Suprapubic skin (tissue), 4 donors: ENCODE data around the gene TOM1L2. TPM values are rescaled to one million over a fixed set of nuclear protein-coding genes. Genes with fewer than 3 reads are reported as not detected.
"Not testable (repeated sequence)": the region's sequence is repeated elsewhere in the genome, so short reads cannot be mapped to it uniquely, and the experiment has no call there.

Experiments used
- DNase-seq, 2 donors: peaks; one replicate each; pipeline ENCODE4 v3.0.0-alpha.2; 2019; ENCODE audit warnings: low spot score in 2 of 2
- H3K27ac ChIP-seq: fragments of 200-600 bp; sonication (generic); one replicate; pipeline ENCODE4 v1.5.1; 2019
- H3K27me3 ChIP-seq: fragments of 200-600 bp; sonication (generic); one replicate; pipeline ENCODE4 v1.5.1; 2019
- H3K36me3 ChIP-seq: fragments of 200-600 bp; sonication (generic); one replicate; pipeline ENCODE4 v1.5.1; 2019
- H3K4me1 ChIP-seq: fragments of 200-600 bp; sonication (generic); one replicate; pipeline ENCODE4 v1.5.1; 2019
- H3K4me3 ChIP-seq: fragments of 200-600 bp; sonication (generic); one replicate; pipeline ENCODE4 v1.5.1; 2019; ENCODE audit warnings: mild to moderate bottlenecking
- H3K9me3 ChIP-seq: fragments of 200-600 bp; sonication (generic); one replicate; pipeline ENCODE4 v1.5.1; 2019
- EP300 ChIP-seq: sonication (generic); formaldehyde crosslinking; IDR thresholded peaks from one replicate; pipeline ENCODE4 v1.6.1; 2017; ENCODE audit warnings: antibody characterized with exemption
- POLR2A ChIP-seq, 2 donors: fragments of 450-650 bp; IDR thresholded peaks; one replicate each; pipeline ENCODE4 v1.6.1; 2017; ENCODE audit warnings: antibody characterized with exemption in 2 of 2, mild to moderate bottlenecking in 2 of 2, moderate library complexity in 2 of 2
- POLR2AphosphoS5 ChIP-seq, 3 donors: sonication (generic); formaldehyde crosslinking; IDR thresholded peaks; one replicate each; pipeline ENCODE4 v1.6.1; 2017; ENCODE audit warnings: antibody characterized with exemption in 3 of 3
- WGBS: methylation state at CpG from one replicate; pipeline ENCODE4 v1.1.5; 2018; 5-methylcytosine and 5-hydroxymethylcytosine counted together
- total RNA-seq, 4 donors: library from RNA; depleted of rRNA; stranded (reverse); fragments of >200 nt; gene quantifications; one replicate each; pipeline ENCODE4 v1.1.0, GENCODE V29; 2016
- TF ChIP-seq, protein P1 (sequence below), 2 donors: fragments of 200-600 bp in 1 of 2; fragments of 450-650 bp in 1 of 2; sonication (generic) in 1 of 2; IDR thresholded peaks; one replicate each; pipeline ENCODE4 v1.5.1; 2016 to 2019; ENCODE audit warnings: antibody characterized with exemption in 2 of 2, mild to moderate bottlenecking in 1 of 2, moderate library complexity in 1 of 2

The TOM1L2 gene
- total RNA-seq, 4 donors from 2014 or later = 128 to 259 (median 162) TPM

DNA sequence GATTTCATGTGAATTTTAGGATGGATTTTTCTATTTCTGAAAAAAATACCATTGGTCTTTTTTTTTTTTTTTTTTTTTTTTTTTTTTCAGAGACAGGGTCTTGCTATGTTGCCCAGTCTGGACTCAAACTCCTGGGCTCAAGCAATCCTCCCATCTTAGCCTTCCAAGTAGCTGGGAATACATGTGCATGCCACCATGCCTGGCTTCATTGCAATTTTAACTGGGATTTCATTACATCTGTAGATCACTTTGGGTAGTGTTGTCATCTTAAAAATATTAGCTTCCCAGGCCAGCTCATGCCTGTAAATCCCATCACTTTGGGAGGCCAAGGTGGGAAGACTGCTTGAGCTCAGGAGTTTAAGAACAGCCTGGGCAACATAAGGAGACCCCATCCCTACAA is 54.8 kb downstream of the TOM1L2 start:
- DNase-seq = no peak
- H3K4me3 ChIP-seq = no peak overlapping the region
- H3K27me3 ChIP-seq = no peaks in the 10 kb centered on the region
- no peaks in the 10 kb centered on the region for H3K36me3 ChIP-seq
- H3K27ac ChIP-seq = no peak overlapping the region
- TF ChIP-seq, protein P1, sequence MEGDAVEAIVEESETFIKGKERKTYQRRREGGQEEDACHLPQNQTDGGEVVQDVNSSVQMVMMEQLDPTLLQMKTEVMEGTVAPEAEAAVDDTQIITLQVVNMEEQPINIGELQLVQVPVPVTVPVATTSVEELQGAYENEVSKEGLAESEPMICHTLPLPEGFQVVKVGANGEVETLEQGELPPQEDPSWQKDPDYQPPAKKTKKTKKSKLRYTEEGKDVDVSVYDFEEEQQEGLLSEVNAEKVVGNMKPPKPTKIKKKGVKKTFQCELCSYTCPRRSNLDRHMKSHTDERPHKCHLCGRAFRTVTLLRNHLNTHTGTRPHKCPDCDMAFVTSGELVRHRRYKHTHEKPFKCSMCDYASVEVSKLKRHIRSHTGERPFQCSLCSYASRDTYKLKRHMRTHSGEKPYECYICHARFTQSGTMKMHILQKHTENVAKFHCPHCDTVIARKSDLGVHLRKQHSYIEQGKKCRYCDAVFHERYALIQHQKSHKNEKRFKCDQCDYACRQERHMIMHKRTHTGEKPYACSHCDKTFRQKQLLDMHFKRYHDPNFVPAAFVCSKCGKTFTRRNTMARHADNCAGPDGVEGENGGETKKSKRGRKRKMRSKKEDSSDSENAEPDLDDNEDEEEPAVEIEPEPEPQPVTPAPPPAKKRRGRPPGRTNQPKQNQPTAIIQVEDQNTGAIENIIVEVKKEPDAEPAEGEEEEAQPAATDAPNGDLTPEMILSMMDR (IDR thresholded peaks at IDR 0.05) = no peak
- TF ChIP-seq POLR2A (IDR thresholded peaks at IDR 0.05) = no peak
- no peak for TF ChIP-seq POLR2AphosphoS5 (IDR thresholded peaks at IDR 0.05)
- no peak for TF ChIP-seq EP300
- peaks cover 64% of the 10 kb centered on the region for H3K4me1 ChIP-seq
- no peaks in the 10 kb centered on the region for H3K9me3 ChIP-seq

DNA sequence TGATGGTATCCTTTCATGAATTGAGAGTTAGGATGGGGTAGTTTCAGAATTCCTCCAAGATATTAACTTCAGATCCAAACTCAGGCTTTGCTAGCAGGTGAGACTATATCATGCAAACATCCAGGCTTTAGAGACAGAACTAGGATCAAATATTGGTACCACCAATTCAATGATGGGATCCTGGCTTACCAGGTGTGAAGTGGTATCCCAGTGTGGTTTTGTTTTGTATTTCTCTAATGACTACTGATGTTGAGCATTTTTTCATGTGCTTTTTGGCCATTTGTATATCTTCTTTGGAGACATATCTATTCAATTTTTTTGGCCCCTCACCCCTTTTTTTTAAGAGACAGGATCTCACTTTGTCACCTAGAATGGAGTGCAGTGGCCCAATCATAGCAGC is 57.0 kb downstream of the TOM1L2 start:
- peak overlapping the region; percentile 73 for H3K27ac ChIP-seq
- peaks cover 50% of the 10 kb centered on the region for H3K4me1 ChIP-seq
- H3K27me3 ChIP-seq = no peaks in the 10 kb centered on the region
- H3K36me3 ChIP-seq = no peaks in the 10 kb centered on the region
- TF ChIP-seq EP300 = no peak
- TF ChIP-seq, protein P1 (IDR thresholded peaks at IDR 0.05) = no peak
- no peak for TF ChIP-seq POLR2A (IDR thresholded peaks at IDR 0.05)
- TF ChIP-seq POLR2AphosphoS5 (IDR thresholded peaks at IDR 0.05) = no peak
- DNase-seq = no peak
- no peak overlapping the region for H3K4me3 ChIP-seq
- no peaks in the 10 kb centered on the region for H3K9me3 ChIP-seq

DNA sequence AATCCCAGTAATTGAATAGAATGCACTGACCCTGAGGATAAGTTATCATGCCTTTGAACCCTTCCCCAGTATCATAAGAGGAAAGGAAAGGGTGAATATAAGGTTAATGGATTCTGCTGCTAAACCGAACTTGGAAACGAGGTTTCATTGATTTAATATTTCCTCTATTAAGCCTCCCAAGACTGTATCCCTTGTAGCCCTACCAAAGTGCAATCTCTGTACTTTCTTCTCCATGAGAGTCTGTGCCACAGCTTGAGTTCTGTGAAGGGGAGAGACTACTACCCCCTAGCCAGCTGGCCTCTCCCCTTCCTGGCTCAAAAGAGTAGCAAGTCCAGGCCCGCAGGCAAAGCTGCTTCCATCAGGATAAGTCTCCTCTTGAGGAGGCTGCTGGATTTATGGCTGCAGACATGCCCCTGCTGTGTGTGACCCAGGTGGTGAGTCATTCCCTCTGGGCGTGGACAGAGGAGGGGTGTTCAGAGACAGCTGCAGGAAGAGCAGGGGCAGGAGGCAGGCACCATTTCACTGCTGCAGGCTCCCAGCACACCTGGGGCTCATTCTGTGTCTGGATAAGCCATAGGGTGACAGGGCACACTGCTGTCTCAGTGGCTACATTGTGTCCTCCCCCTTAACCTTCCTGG is 58.4 kb downstream of the TOM1L2 start:
- no peaks in the 10 kb centered on the region for H3K36me3 ChIP-seq
- peaks cover 40% of the 10 kb centered on the region for H3K4me1 ChIP-seq
- peak; percentile 81 to 88 for DNase-seq
- TF ChIP-seq POLR2A (IDR thresholded peaks at IDR 0.05) = no peak
- TF ChIP-seq POLR2AphosphoS5 (IDR thresholded peaks at IDR 0.05) = peak in 2 of 3 donors; percentile 27 to 69
- no peak for TF ChIP-seq EP300
- 8% methylated on average over 3 of the region's 4 CpGs for WGBS
- no peaks in the 10 kb centered on the region for H3K27me3 ChIP-seq
- H3K9me3 ChIP-seq = no peaks in the 10 kb centered on the region
- peak overlapping the region; percentile 73 for H3K27ac ChIP-seq
- no peak overlapping the region for H3K4me3 ChIP-seq

DNA sequence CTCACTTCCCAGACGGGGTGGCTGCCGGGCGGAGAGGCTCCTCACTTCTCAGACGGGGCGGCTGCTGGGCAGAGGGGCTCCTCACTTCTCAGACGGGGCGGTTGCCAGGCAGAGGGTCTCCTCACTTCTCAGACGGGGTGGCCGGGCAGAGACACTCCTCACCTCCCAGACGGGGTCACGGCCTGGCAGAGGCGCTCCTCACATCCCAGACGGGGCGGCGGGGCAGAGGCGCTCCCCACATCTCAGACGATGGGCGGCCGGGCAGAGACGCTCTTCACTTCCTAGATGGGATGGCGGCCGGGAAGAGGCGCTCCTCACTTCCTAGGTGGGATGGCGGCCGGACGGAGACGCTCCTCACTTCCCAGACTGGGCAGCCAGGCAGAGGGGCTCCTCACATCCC is 59.9 kb downstream of the TOM1L2 start:
- H3K36me3 ChIP-seq, H3K4me3 ChIP-seq, H3K9me3 ChIP-seq, DNase-seq, H3K27me3 ChIP-seq: not testable (repeated sequence)
- WGBS = no CpG with 5 or more reads among the region's 27 CpGs
- Histone ChIP-seq H3K4me1 (peaks cover 32% of the 10 kb centered on the region), H3K27ac (peak overlapping the region; percentile 30)

DNA sequence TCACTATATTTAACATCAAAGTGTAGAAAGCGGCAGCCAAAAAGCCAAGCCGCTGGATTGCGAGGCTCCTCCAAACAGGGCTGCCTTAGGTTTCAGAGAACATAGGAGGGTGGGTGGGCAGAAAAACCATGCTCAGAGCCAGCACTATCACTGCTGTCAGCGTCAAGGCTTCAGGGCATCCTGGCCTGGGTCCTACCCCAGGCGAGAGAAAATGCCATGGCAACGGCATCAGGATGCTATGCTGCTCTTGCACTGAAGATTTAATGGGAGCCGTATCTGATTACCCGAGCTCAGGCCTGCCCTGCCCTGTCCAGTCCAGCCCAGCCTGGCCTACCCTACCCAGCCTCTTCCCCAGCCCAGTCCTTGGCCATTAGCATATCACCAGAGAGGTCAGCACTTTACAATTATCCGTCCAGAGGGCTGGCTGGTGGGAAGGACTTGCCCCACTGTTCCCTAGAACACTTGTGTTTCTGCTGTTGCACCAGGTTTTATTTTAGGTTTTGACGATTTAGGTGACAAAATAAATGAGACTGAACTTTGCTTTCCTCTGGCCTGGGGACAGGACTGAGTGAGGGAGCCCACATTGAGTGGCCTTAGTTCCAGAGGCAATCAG is 61.1 kb downstream of the TOM1L2 start:
- 55% methylated on average over 10 of the region's 10 CpGs for WGBS
- H3K27ac ChIP-seq = no peak overlapping the region
- no peak for DNase-seq
- H3K9me3 ChIP-seq = no peaks in the 10 kb centered on the region
- H3K27me3 ChIP-seq = no peaks in the 10 kb centered on the region
- TF ChIP-seq EP300 = no peak
- TF ChIP-seq, protein P1 (IDR thresholded peaks at IDR 0.05) = no peak
- no peak for TF ChIP-seq POLR2A (IDR thresholded peaks at IDR 0.05)
- no peak for TF ChIP-seq POLR2AphosphoS5 (IDR thresholded peaks at IDR 0.05)
- H3K36me3 ChIP-seq = peaks cover 10% of the 10 kb centered on the region
- no peak overlapping the region for H3K4me3 ChIP-seq
- H3K4me1 ChIP-seq = peaks cover 35% of the 10 kb centered on the region

DNA sequence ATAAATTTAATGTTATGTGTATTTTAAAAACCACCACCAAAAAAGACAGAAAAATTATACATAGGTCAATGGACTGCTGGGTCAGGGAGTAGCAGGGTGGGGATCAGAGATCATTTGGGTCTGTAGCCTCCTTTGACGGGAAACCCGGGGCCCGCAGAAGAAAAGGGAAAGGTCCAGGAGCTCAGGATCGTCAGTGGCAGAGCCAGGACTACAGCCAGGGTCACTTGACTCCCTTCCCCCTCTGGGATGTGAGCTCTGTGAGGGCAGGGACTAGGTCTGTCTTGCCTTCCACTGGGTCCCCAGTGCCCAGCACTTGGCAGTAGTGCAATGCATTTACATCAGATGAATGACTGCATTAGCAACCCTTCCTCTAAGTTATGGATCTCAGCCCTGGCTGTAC is 62.1 kb downstream of the TOM1L2 start:
- no peak for DNase-seq
- Histone ChIP-seq H3K27ac (no peak overlapping the region), H3K36me3 (peaks cover 14% of the 10 kb centered on the region), H3K27me3 (no peaks in the 10 kb centered on the region), H3K4me3 (no peak overlapping the region), H3K9me3 (no peaks in the 10 kb centered on the region), H3K4me1 (peaks cover 34% of the 10 kb centered on the region)
- TF ChIP-seq, protein P1 (IDR thresholded peaks at IDR 0.05) = no peak
- TF ChIP-seq EP300 (no peak), POLR2AphosphoS5 (IDR thresholded peaks at IDR 0.05) (no peak)
- 73% methylated on average over 4 of the region's 4 CpGs for WGBS
